GM19324 (cell line): ENCODE results near the gene C1QTNF6.
"Not testable (repeated sequence)": the region's sequence is repeated elsewhere in the genome, so short reads cannot be mapped to it uniquely, and the experiment has no call there.

ENCODE experiments used
- ATAC-seq: cut with Tn5 transposase; IDR thresholded peaks from one replicate; pipeline ENCODE4 v1.9.1; 2021; ENCODE audit warnings: mild to moderate bottlenecking, moderate library complexity; ENCODE audit not compliant: unreplicated experiment, low FRiP score

The C1QTNF6 gene

DNA sequence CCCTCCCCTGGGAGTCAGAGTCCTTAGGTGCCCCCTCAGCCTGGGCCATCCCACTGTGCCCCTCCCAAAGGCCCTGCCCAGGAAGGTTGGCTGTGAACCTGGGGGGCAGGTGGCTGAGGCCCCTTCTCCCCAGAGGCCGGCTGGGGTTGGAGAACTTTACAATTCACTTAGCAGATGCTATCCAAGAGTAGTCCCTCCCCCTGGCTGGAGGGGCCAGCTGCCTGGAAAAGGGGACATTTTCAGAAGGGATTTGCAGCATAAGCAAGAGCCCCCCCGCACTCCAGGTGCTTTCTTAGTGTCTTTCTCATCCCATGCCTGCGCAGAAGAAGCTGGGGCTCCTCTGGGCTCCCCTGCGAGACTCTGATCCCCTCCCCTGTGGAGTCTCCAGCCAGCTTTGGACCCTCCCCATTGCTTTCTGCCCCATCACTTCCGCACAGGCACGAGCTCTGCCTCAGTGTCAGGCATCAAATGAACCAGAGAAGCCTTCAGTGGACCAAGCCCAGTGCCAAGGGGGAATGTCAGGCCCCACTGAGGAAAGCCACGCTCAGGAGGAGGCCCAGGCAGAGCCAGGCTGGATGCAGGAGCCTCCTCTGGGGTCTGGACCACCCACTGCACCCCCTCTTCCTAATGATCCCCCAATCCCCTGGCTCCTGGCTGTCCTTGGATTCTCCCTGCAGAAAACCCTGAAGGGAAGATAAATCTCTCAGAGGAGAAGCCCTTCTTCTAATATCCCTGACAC, 20.5 kb upstream of the C1QTNF6 start:
- ATAC-seq = no peak

DNA sequence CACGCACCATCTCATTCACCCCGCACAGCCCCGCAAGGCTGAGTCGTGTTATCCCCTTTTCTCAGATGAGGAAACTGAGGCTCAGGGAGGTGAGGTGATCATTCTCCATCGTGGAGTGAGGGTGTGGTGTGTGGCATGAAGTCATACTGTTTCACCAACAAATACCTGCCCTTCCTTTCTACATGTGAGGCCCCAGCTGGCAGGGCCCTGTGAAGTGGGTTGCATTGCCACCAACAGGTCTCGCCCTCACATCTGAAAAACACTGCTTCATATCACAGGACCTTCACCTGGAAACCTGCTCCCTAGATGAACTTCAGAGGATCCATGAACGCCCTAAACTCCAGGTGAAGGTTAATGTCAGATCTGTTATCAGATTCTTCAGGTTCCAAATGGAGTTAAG, 19.9 kb upstream of the C1QTNF6 start:
- ATAC-seq = no peak

DNA sequence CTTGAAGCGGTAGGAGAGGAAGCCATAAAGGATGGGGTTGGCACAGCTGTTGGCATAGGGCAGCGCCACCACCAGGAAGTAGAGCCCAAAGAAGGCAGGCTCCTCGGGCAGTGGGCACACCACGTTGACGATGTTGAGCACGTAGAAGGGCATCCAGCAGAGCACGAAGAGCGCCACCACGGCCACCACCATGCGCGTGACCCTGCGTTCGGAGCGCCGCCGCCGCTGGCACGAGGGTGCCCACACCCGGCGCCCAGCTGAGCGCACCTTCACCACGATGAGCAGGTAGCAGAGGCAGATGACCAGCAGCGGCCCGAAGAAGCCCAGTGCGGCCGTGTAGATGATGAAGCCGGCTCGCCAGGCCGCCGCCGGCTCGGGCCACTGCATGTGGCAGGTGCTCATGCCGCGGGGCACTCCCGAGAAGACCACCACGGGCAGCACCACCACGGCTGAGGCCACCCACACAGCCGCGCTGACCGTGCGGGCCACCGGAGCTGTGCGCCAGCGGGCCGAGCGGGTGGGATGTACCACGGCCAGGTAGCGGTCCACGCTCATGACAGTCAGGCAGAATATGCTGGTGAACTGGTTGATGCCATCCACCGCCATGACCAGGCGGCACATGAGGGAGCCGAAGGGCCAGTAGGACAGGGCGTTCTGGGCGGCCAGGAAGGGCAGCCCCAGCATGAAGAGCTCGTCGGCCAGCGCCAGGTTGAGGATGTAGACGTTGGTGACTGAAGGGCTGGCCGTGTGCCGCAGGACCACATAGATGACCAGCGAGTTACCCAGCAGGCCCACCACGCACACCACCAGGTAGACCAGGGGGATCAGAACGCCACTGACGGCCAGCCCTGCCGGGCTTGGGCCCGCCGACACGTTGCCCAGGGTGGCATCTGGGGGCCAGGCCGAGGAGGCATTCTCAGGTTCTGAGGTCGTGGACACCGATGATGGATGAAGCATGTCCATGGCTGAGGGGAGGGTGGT, 19.1 kb upstream of the C1QTNF6 start:
- ATAC-seq = no peak

DNA sequence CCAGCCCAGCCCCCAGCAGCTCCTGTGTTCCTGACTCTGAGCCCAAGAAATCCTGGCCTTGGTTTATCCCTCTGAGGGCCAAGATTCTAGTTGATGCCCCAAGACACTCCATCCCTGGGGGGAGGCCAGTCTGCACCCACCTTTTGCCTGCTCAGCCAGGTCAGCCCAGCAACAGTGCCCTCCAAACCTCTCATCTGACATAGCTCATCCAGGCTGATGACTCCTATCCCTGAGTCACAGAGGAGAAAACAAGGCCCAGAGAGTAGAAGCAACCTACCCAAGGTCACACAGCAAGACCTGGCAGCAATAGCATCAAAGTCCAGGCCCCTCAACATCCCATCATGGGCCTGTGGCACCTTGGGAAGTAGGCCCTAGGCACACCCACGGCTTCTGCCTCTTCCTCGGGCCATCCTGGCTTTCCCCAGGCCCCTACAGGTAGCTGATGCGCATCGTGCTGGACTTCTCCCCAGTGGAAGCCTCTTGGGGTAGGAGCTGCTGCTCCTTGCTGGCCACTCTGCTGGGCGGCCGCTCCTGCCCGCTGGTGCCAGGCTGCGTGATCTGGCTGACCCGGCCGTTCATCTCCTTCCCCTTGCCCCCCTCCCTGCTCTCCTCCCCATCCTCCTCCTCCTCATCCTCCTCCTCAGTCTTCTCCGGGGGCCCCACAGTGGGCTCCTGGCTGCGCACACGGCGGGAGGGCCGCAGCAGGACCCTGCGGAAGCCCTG, 18.2 kb upstream of the C1QTNF6 start:
- ATAC-seq = no peak

DNA sequence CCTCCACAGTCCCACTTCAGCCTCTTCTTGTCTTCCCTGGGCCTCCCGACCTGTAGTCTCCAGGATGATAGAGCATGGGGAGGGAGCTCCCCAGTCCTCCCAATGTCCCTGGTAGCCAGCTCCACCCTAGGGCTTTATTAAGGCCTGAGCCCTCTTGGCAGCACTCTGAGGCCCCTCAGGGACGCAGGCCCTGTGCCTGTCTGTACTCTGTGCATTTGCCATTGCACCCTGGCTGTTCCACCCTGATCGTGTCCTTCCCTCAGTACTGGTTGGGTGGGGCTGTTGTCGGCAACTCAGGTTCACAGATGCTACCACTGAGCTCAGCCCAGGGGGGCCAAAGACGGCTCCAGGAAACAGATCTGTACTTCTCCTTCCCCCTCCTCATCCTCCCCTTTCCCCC, 17.0 kb upstream of the C1QTNF6 start:
- ATAC-seq = no peak

DNA sequence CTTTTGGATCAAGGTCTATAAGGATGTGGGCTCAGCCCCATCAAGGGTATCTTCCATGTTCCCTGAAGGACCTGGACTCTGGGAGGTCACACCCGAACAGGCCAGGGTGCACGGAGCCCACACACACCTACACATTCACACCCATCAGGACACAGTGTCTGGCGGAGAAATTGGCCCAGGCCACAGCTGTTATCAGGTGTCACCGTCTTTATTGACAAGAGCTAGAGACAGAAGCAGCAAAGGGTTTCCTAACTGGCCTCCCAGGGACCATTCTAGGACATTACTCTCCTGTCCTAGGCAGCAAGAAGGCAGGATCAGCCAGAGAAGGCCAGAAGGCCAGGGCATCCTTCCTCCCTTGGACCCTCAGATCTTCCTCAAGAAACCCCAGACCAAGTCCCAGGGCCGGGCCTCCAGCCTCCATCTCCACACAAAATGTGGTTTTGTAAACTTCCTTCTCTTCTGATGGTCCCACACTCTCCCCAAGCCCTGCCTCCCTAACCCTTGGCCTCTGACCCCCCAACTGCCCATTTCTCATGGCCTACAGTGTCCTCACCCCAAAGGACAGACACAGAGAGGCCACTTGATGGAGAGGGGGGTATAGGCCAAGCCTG, 16.1 kb upstream of the C1QTNF6 start:
- ATAC-seq = no peak

DNA sequence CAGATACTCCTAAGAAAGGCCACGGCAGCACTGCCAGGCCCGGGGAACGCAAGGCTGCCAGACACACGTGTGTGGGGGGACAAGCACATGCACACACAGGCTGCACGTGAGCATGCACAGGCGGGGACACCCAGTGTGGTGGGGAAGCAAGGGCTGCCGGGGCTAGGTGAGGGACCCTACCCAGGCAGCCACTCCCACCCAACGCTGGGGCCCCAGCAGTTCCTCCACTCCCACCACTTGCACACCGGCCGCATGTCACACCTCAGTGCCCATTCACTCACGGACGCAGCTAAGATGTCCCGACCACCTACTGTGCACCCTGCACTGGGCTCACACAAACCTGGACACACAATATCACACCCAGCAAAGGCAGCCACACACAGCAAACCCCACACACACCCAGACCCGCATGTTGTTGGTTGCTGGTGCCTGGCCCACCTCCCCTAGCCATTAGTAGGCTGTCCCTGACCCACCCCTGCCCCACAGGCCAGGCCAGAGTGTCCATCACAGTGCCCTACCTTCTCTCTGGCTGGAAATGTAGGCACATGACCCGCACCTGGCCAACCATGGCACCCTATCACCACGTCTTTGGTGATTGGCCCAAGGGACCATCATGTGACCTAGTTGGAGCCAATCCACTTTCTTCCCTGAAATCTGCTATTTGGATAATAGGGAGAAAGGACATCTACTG, 15.5 kb upstream of the C1QTNF6 start:
- ATAC-seq = no peak

DNA sequence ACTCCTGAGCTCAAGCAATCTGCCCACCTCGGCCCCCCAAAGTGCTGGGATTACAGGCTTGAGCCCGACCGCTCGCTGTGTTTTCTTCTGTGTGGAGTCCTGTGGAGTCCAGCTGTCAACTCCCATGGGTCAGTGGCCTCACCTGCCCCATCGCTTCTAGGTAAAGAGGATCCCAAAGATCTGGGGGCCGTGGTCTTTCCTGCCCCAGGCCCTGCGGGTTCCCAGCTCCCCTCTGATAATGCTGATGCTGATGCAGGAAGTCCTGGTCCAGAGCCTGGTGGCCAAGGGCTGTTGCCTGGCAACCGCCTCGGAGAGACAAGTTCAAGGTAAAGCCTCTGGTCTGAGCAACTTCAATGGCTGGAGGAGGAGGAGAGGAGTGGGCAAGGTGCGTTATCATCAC, 14.7 kb upstream of the C1QTNF6 start:
- no peak for ATAC-seq

- ATAC-seq = no peak
Measured at GRCh38 chr22:37202001-37202555, 14.0 kb upstream of the C1QTNF6 start.

- ATAC-seq = not testable (repeated sequence)
Measured at GRCh38 chr22:37201443-37201820, 13.4 kb upstream of the C1QTNF6 start.

DNA sequence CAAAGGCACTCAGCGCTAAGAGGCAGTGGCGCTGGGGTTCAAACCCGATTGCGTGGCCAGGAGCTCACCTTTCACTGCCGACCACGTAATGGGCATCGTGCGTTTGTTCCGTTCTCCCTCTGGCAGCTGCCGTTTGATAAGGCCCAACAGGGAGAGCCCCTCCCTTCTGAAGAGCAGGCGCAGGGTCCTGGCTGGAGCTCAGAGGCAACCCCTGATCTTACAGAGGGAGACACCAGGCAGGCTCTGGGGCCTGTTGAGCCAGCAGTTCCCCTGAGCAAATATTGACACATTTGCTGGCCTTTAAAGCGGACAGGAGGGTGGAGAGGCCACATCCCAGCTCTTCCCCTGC, 11.7 kb upstream of the C1QTNF6 start:
- no peak for ATAC-seq

- ATAC-seq = peak; percentile 87
Measured at GRCh38 chr22:37199103-37199759, 11.2 kb upstream of the C1QTNF6 start.

DNA sequence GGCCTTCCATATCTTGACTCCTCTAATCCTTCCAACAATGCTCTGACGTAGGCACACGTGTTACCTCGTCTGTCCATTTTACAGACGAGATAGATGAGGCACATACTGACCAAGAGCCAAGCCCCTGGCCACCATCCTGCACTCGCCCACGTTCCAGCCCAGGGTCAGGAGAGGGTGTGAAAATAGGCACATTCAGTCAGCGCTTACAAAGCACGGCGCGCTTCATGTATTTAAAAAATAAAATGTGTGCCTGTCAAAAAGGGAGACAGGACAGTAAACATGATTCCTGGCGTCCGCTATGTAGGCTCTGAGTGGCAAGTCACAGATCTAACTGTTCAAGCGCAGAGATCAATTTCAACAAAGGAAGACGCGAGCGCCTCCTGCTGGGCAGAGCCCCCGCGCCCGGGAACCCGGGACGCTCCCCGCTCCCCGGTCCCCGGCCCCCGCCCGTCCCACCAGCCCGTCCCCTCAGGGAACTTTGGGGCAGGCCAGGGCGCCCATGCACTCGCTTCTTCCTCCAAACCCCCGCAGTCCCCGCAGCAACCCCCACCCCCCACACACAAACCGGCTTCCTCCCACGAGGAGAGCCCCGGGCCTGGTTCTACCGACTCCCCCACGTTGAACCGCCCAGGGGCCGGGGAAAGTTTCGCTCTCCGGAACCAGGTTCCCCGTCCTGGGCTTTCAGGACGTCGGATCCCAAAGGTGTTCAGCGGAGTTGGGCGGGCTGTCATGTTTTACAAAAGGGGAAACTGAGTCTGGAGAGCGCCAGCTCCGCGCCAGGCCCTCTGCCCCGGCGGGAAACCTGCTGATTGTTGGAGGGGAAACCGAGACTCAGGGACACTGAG, 10.4 kb upstream of the C1QTNF6 start:
- peak; percentile 31 for ATAC-seq

- ATAC-seq = no peak
Measured at GRCh38 chr22:37197451-37198257, 9.6 kb upstream of the C1QTNF6 start.

DNA sequence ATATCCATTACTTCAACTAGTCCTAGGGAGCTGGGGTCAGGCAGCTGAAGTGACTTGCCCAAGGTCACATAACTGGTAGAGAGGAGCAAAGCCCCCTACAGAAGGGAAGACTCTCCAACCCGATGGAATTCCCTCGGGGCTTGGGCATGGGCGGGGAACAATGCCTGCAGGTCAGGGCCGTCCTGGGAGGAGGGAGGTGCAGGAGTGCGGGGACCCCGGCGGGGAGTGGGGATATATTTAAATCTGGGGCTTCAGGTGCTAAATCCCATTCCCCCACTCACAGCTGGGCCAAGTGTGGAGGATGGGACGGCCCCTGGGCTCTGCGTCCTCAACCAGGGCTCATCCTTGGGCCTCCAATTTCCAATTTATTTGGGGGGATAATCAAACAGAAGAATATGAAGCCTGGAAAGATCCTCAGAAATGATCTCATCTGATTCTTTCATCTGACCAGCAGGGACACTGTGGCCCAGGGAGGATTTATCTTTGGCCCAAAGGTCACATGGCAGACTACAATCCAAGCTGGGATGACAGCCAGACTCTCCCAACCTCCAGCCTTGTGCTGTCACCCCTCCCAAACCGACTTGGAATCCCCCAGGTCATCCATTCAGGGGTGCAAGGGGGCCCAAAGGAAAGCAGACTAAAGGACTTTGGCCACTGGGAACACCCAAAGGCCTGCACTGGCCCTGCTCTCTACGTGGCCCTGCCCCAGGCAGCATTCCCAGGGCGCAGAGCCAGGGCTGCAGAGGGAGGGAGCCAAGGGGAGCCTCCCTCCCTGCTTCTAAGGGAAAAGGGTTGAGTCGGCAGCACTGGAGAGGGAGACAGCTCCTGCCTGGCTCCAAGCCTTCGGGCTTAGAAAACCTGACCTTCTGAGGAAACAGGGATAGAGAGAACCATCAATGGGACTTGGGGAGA, 8.7 kb upstream of the C1QTNF6 start:
- no peak for ATAC-seq

- ATAC-seq = no peak
Measured at GRCh38 chr22:37195921-37196320, 7.9 kb upstream of the C1QTNF6 start.

- no peak for ATAC-seq
Measured at GRCh38 chr22:37194750-37195149, 6.7 kb upstream of the C1QTNF6 start.
